ENCODE measurements around the gene ABHD6.
A peak's percentile ranks its signal among the peaks of the same experiment; 100 is the strongest.
"Not testable (repeated sequence)": the region's sequence is repeated elsewhere in the genome, so short reads cannot be mapped to it uniquely, and the experiment has no call there.

ABHD6 gene

GRCh38 chr3:58210761-58211460, 26.7 kb upstream of the ABHD6 start, which contains the start of gene DNASE1L3:
TSS of gene DNASE1L3 (minus strand) at chr3:58210972. CDS start at chr3:58210906, 66 bp downstream.
- DNase-seq, result no peak

GRCh38 chr3:58214484-58215316, 22.9 kb upstream of the ABHD6 start:
- no peak for DNase-seq

- DNase-seq, result no peak
Observed at GRCh38 chr3:58215317-58216025, 22.1 kb upstream of the ABHD6 start.

GRCh38 chr3:58216496-58217195, 20.9 kb upstream of the ABHD6 start:
- DNase-seq, result no peak

DNA sequence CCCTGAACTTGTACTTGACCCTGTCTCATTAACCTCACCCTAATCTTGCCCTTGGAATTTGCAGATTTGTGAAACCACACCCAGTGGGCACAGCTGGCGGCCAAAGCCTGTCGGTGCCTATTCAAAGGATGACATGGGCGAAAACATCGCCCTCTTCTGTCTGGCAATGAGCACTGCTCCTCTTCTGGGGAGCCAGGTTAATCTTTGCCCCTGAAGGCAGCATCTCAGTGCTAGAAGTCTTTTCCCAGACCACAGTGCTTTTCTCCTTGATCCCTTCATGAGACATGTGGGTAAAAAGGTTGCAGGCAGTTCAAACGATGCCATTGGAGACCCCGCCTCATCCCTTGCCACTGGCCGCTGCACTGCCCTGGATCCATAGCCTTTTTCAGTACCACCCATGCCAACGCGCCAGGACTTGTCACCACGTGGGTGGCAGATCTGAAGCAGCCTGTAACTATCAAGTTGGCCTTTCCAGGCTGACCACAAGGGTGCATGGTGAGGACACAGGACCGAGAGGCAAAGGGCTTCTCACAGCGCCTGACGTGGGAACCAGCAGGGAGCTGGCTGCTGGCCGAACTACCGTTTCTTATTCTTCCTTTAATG, 20.3 kb upstream of the ABHD6 start:
- DNase-seq, result peak; percentile 84 to 85

GRCh38 chr3:58218904-58219303, 18.7 kb upstream of the ABHD6 start:
- DNase-seq, result no peak

- DNase-seq, result no peak
Observed at GRCh38 chr3:58222161-58222724, 15.3 kb upstream of the ABHD6 start.

DNA sequence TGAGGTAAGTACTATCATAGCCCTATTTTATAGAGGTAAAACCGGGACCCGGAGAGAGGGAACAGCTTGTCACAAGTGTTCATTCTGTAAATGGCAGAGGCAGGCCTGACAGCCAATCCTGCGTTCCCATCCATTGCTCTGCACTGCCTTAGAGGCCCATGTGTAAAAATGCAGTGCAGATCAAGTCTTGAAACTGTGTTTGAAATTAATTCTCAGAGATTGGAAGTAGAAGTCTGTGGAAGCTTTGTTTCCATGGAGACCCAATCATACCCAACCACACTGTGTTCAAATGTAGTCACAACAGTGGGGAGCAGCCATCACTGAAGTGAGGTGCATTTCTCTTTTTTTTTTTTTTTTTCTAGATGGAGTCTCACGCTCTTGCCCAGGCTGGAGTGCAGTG, 13.7 kb upstream of the ABHD6 start:
- DNase-seq, result no peak

DNA sequence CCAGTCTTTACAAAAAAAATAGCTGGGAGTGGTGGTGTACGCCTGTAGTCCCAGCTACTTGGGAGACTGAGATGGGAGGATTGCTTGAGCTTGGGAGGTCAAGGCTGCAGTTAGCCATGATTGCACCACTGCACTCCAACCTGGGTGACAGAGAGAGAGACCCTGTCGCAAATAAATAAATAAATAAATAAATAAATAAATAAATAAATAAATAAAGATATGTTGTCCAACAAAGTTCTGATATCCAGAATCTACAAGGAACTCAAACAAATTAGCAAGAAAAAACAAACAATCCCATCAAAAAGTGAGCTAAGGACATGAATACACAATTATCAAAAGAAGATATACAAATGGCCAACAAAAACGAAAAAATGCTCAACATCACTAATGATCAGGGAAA, 9.7 kb upstream of the ABHD6 start:
- not testable (repeated sequence) for DNase-seq

DNA sequence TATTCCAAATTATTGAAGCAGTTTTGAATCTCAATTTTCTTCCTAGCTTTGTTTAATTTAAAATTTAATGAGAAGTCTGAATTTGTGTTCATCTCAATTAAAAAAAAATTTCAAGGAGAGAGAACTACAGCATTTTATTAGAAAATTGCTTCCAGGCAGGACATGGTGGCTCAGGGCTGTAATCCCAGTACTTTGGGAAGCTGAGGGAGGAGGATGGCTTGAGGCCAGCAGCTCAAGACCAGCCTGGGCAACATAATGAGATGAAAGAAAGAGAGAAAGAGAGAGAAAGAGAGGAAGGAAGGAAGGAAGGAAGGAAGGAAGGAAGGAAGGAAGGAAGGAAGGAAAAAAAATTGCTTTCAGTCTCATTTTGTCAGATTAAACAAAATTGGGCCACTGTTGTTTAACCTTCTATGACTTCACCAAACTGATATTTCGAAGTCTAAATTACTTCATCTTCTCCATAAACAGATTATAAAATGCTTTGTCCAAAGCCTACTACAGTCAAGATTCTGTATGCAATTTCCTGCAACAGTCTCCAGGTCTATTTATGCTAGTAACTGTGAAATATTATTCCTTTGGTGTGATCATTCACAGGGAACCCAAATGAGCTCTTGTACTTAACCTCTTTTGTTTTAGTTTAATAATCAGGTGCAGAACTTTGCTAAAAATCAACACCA, 6.6 kb upstream of the ABHD6 start:
- DNase-seq, result no peak

DNA sequence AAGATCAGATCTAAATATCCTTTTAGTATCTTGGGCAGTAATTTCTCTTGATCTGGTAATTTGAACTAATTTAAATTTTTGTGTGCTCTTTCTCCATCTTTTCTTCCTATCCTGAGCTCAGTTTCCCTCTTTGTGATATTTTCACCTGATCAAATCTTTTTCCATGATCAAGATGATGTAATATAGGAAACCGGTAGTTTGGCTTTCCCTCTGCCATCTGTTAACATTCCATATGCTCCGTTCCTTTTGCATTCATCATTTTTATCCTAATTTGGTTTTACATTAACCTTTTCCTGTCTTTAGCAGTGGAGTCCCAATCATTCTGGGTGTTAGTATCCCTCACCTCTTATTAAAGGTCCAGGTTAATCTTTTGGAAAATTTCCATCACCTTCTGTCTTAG, 5.9 kb upstream of the ABHD6 start:
- no peak for DNase-seq

DNA sequence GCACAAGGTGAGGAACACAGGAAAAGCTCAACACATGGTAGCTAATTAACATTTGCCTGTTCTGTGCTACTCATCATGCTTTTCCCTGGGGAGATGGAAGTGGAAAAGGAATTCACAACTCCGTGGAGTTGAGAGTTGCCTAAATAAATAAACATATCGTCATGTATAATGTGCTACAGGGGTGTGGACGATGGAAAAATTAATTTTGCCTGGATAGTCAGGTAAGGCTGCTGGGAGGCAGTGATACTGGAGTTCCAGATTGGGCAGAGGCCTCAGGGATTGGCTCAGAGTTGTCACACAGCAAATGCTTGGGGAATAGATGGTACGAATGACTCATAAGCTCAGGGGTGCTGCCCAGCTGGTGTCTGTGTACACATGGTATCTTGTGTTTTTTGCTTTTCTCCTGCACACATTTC, 3.1 kb upstream of the ABHD6 start:
- peak; percentile 13 to 35 for DNase-seq

GRCh38 chr3:58235970-58236369, 1.6 kb upstream of the ABHD6 start:
- DNase-seq, result no peak

DNA sequence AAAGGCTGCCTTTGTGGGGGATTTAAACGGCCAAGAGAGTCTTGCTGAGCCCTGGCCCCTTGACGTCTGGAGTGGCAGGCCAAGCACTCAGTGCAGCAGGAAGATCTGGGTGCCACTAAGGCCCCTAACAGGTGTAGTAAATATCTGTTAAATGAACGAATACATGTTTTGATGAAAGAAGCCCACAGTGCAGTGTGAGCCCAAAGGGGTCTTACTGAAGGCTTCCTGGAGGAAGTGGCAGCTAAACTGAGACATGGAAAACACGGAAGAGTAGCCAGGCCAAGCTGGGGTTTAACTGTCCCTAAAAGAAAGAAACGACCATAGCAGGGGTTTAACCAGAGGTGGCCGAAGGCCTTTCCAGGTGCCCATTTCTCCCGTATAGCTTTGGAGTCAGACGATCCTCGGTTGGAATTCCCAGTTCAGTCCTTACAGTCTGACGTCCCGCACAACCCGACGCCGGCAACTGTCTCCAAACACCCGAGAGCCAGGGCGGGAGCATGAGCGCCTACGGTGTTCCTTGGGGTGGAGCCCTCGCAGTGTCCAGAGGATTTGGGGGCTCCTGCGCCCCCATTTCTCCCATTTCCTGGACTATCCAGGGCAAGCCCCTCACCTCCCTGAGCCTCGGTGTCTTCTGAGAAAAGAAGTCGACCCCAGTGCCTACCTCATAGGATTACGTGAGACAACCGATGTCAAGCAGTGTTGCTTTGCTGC, 910 bp upstream of the ABHD6 start:
- no peak for DNase-seq

DNA sequence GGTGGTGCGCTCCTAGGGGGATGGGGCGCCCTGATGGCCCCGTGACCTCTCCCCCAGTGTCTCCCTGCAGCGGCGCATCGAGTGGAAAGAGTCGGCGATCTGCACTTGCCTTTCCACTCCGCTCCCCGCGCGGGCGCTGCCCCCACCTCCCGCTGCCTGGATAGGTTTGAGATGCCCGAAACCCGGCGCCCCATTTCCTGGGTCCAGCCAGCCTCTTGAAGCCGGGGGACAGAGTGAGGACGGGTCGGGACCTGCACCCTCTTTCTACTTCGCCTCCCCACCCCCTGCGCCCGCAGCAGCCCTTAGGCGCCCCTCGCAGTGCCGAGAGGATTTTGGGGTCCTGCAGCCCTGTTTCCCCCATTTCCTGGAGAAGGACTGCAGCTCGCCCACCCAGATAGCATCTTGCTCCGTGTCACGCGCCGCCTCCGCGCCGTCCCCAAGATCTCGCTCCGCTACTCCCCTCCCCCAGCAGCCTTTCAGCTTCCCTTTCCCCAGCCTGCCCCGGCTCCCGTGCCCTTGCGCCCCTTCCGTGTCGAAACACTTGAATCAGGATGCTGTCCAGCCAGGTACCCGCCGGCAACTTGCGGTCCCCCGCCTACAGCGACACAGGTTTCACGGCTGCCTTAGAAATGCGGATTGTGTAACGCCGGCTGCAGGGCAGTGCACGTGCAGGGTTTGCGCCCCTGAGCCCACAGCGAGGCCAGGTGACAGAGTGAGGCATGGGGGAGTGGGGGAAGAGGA, 519 bp downstream of the ABHD6 start:
- peak in 1 of 2 experiments; percentile 54 for DNase-seq

DNA sequence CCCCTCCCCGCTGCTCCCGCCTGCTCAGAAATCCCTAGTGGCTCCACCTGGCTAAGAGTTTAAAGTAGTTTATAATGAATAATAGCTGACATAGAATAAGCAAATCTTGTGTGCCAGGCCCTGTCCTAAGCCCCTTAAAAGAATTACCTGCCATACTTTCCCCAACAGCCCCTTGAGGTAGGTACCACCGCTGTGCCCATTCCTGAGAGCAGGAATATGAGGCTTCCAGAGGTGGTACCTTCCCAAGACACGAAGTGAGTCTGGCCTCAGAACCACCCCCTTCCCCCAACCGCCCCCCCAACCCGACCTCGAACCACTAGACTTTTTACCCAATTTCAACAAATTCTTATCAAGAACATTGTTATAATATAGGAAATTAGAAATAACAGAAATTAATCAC, 1.2 kb downstream of the ABHD6 start:
- DNase-seq, result no peak

- DNase-seq, result no peak
Observed at GRCh38 chr3:58241306-58242044, 3.9 kb downstream of the ABHD6 start.

DNA sequence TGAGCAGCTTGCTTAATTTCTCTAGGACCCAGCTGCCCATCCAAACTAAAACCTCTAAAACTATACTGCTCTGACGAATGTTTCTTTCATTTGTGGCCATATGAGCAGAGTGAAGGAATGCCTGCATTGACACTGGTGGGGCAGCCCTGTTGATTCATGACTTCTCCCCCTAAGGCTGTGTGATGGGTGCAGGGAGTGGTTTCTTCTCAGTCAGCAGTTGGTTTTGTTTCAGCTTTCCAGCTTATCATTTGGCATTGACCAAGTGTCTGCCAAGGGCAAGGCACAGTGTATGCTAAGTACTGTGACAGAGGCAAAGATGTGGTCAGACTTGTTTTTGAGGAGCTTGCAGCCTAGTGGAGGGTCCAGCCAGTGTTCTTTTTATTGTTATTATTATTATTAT, 4.7 kb downstream of the ABHD6 start:
- DNase-seq, result no peak

GRCh38 chr3:58242860-58243259, 5.3 kb downstream of the ABHD6 start:
- DNase-seq, result not testable (repeated sequence)
